ENCODE data around the gene NDUFS6. TPM values are rescaled to one million over a fixed set of nuclear protein-coding genes. Genes with fewer than 3 reads are reported as not detected.
"Not testable (repeated sequence)": the region's sequence is repeated elsewhere in the genome, so short reads cannot be mapped to it uniquely, and the experiment has no call there.

The NDUFS6 gene
- total RNA-seq, 2 experiments from 2014 or later: 35.2 to 37.5 TPM

DNA sequence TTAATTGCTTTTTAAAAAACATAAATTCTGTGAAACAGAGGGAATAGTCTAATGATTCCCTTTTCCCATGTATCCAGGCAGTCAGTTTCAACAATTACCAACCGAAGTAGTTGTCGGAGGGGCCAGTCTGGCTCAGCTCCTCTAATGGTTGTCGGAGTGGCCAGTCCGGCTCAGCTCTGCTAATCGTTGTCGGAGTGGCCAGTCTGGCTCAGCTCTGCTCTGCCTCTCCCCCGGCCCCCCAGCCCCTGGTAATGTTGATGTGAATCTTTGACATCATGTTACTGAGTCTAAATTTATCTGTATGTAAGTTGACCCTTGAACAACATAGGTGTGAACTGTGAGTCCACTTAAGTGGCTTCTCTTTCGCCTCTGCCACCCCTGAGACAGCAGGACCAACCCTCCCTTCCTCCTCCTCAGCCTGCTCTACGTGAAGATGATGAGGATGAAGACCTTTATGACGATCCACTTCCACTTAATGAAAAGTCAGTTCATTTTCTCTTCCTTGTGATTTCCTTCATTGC lies 9.4 kb downstream of the NDUFS6 start:
- H3K27me3 Mint-ChIP-seq: no peaks in the 10 kb centered on the region
- H3K9me3 Mint-ChIP-seq (ENCODE audit: low read depth): no peaks in the 10 kb centered on the region
- H3K4me3 Mint-ChIP-seq: no peak overlapping the region
- ATAC-seq (no peak), DNase-seq (no peak)
- H3K36me3 Mint-ChIP-seq: peaks cover 39% of the 10 kb centered on the region
- CTCF ChIA-PET: interaction anchor here (1.1 kb wide), 1 partner anchor 8 kb away, joined by 3 read pairs; no protein-coding TSS in a partner anchor
- H3K27ac Mint-ChIP-seq: no peak overlapping the region
- peaks cover 19% of the 10 kb centered on the region for H3K4me1 Mint-ChIP-seq

GRCh38 chr5:1814183-1815020 lies 13.2 kb downstream of the NDUFS6 start:
- H3K9me3 Mint-ChIP-seq (ENCODE audit: low read depth): no peaks in the 10 kb centered on the region
- CTCF ChIA-PET: no interaction called here
- DNase-seq (no peak), ATAC-seq (no peak)
- H3K36me3 Mint-ChIP-seq: peaks cover 45% of the 10 kb centered on the region
- H3K27me3 Mint-ChIP-seq: no peaks in the 10 kb centered on the region
- peaks cover 20% of the 10 kb centered on the region for H3K4me1 Mint-ChIP-seq
- no peak overlapping the region for H3K27ac Mint-ChIP-seq
- H3K4me3 Mint-ChIP-seq: no peak overlapping the region

- ATAC-seq (no peak), DNase-seq (no peak)
- H3K4me1 Mint-ChIP-seq: peaks cover 20% of the 10 kb centered on the region
- no peaks in the 10 kb centered on the region for H3K27me3 Mint-ChIP-seq
- no peaks in the 10 kb centered on the region for H3K9me3 Mint-ChIP-seq (ENCODE audit: low read depth)
- H3K27ac Mint-ChIP-seq: no peak overlapping the region
- CTCF ChIA-PET: no interaction called here
- no peak overlapping the region for H3K4me3 Mint-ChIP-seq
- H3K36me3 Mint-ChIP-seq: peaks cover 49% of the 10 kb centered on the region
Observed at GRCh38 chr5:1815071-1815786, 14.0 kb downstream of the NDUFS6 start.

DNA sequence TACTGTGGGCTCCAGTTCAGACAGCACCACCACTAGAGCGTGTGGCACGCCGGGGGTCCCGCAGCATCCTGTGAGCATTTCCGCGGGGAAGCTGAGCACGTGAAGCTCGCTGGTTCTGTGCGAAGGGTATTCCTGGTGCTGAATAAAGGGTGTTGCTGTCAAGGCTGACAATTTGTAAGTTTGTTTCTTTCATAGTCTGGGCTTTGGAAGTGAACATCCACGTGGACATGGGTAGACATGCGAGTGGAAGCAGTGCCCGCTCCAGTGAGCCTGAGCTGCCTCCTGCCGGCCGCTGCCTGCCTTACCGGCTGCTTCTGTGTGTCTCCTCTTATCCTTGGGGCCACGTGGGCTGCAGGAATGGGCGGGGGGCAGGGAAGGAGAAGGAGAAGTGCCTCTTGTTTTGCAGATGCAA lies 14.7 kb downstream of the NDUFS6 start:
- no peak for DNase-seq
- Mint-ChIP-seq H3K4me3 (no peak overlapping the region), H3K9me3 (ENCODE audit: low read depth) (no peaks in the 10 kb centered on the region), H3K27ac (no peak overlapping the region), H3K27me3 (no peaks in the 10 kb centered on the region), H3K4me1 (peaks cover 20% of the 10 kb centered on the region), H3K36me3 (peaks cover 47% of the 10 kb centered on the region)
- ATAC-seq: no peak
- CTCF ChIA-PET: no interaction called here

DNA sequence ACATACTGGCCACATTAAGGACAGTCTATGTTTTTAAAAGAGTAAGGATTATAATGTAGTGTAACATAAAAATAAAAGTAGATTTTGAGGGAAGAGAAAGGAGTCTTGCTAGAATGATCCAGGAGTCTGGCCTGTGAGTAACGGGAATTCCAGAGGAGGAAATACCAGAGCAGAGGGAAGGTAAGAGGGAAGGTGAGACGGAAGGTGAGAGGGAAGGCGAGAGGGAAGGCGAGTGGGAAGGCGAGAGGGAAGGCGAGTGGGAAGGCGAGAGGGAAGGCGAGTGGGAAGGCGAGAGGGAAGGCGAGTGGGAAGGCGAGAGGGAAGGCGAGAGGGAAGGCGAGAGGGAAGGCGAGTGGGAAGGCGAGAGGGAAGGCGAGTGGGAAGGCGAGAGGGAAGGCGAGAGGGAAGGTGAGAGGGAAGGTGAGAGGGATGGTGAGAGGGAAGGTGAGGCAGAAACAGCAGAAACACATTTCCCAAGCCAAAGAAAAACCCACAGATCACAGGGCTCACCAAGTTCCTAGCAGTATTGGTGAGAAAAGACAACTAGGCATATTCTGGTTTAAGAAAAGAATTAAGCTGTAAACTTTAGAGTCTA lies 15.4 kb downstream of the NDUFS6 start:
- H3K36me3 Mint-ChIP-seq: peaks cover 50% of the 10 kb centered on the region
- H3K27me3 Mint-ChIP-seq: not testable (repeated sequence)

GRCh38 chr5:1817261-1818043 lies 16.2 kb downstream of the NDUFS6 start:
- no peak for ATAC-seq
- no peak overlapping the region for H3K27ac Mint-ChIP-seq
- CTCF ChIA-PET: no interaction called here

More for the DNA sequence above, 15.4 kb downstream of the NDUFS6 start:
- DNase-seq; ATAC-seq; H3K27ac Mint-ChIP-seq; CTCF ChIA-PET; H3K9me3 Mint-ChIP-seq (ENCODE audit: low read depth); H3K4me3 Mint-ChIP-seq: not testable (repeated sequence)
- peaks cover 20% of the 10 kb centered on the region for H3K4me1 Mint-ChIP-seq

DNA sequence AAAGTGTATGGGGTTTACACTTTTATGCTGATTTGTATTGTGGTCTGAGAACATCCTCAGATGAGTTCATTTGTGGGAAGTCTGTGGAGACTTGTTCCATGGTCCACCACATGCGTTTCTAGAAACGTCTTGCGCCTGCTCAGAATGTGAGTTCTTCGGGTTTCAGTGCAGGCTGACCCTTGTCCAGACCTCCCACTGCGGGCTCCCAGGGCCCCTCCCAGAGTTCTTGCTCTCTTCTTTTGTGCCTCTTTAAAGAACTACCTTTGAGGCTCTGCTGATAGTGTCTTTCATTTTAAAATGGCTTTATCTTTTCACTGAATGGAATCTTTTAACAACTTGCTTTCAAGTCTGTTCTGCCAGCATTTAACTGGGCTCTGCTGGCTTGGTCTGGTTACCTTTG lies 17.6 kb downstream of the NDUFS6 start:
- peaks cover 20% of the 10 kb centered on the region for H3K4me1 Mint-ChIP-seq
- H3K36me3 Mint-ChIP-seq: peaks cover 44% of the 10 kb centered on the region
- H3K27me3 Mint-ChIP-seq: no peaks in the 10 kb centered on the region
- no peak overlapping the region for H3K4me3 Mint-ChIP-seq
- H3K9me3 Mint-ChIP-seq (ENCODE audit: low read depth): no peaks in the 10 kb centered on the region
- DNase-seq: no peak
- no peak overlapping the region for H3K27ac Mint-ChIP-seq
- CTCF ChIA-PET: no interaction called here
- ATAC-seq: no peak

More at GRCh38 chr5:1817261-1818043, 16.2 kb downstream of the NDUFS6 start:
- H3K4me3 Mint-ChIP-seq: no peak overlapping the region
- peaks cover 46% of the 10 kb centered on the region for H3K36me3 Mint-ChIP-seq
- H3K4me1 Mint-ChIP-seq: peaks cover 20% of the 10 kb centered on the region
- no peaks in the 10 kb centered on the region for H3K27me3 Mint-ChIP-seq
- no peak for DNase-seq
- H3K9me3 Mint-ChIP-seq (ENCODE audit: low read depth): no peaks in the 10 kb centered on the region

GRCh38 chr5:1819458-1819857 lies 18.3 kb downstream of the NDUFS6 start:
- H3K27me3 Mint-ChIP-seq: no peaks in the 10 kb centered on the region
- H3K36me3 Mint-ChIP-seq: peaks cover 42% of the 10 kb centered on the region
- H3K4me1 Mint-ChIP-seq: peaks cover 20% of the 10 kb centered on the region
- no peak overlapping the region for H3K27ac Mint-ChIP-seq
- CTCF ChIA-PET: interaction anchor here (0.9 kb wide), 1 partner anchor 81 kb away, joined by 3 read pairs; no protein-coding TSS in a partner anchor
- no peaks in the 10 kb centered on the region for H3K9me3 Mint-ChIP-seq (ENCODE audit: low read depth)
- DNase-seq (no peak), ATAC-seq (no peak)
- H3K4me3 Mint-ChIP-seq: no peak overlapping the region

DNA sequence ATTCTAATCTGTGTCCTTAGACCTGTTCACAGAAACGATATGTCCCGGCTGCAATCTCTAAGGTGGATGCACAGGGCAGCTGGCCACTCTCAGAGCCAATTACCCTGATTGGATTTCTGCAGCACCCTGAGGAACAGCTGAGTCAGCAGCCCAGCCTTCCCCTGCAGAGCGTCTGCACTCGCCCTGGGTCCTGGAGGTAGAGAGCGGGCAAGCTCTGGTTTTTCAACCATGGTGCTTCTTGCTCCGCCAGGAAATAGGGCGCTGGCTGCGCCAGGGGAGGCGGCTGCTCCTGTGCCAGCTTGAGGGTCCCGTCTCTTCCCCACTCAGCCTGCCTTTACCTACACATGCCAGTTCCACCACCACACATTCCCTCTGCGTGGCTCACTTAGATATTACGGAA lies 19.2 kb downstream of the NDUFS6 start:
- Mint-ChIP-seq H3K27ac (no peak overlapping the region), H3K4me3 (no peak overlapping the region), H3K27me3 (no peaks in the 10 kb centered on the region), H3K9me3 (ENCODE audit: low read depth) (no peaks in the 10 kb centered on the region), H3K36me3 (peaks cover 40% of the 10 kb centered on the region), H3K4me1 (peaks cover 20% of the 10 kb centered on the region)
- ATAC-seq (no peak), DNase-seq (no peak)
- CTCF ChIA-PET: no interaction called here

DNA sequence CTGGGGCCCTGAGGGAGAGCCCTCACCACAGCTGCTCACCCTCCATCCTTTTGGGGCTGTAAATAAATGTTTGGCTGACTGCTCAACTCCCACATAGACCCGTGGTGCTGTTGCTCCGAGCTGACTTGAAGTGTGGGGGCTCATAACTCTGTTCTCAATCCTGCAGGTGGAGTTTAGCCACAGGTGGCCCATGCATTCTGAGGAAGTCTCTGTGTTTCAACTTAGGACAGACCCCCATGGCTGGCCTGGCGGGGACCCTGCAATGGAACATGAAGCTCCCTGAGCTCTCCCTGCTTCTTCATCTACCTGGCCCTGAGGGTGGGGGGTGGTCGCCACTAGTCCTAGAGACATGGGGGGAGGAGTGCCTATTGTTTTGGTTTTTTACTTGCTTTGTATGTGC lies 19.7 kb downstream of the NDUFS6 start:
- Mint-ChIP-seq H3K4me3 (no peak overlapping the region), H3K36me3 (peaks cover 35% of the 10 kb centered on the region), H3K27ac (no peak overlapping the region), H3K9me3 (ENCODE audit: low read depth) (no peaks in the 10 kb centered on the region), H3K4me1 (peaks cover 20% of the 10 kb centered on the region), H3K27me3 (no peaks in the 10 kb centered on the region)
- DNase-seq: no peak
- no peak for ATAC-seq
- CTCF ChIA-PET: no interaction called here

- CTCF ChIA-PET: no interaction called here
- H3K27me3 Mint-ChIP-seq: no peaks in the 10 kb centered on the region
- DNase-seq: no peak
- peaks cover 20% of the 10 kb centered on the region for H3K4me1 Mint-ChIP-seq
- H3K9me3 Mint-ChIP-seq (ENCODE audit: low read depth): no peaks in the 10 kb centered on the region
- no peak overlapping the region for H3K27ac Mint-ChIP-seq
- H3K4me3 Mint-ChIP-seq: no peak overlapping the region
- H3K36me3 Mint-ChIP-seq: peaks cover 28% of the 10 kb centered on the region
- ATAC-seq: no peak
Observed at GRCh38 chr5:1821862-1822261, 20.7 kb downstream of the NDUFS6 start.

DNA sequence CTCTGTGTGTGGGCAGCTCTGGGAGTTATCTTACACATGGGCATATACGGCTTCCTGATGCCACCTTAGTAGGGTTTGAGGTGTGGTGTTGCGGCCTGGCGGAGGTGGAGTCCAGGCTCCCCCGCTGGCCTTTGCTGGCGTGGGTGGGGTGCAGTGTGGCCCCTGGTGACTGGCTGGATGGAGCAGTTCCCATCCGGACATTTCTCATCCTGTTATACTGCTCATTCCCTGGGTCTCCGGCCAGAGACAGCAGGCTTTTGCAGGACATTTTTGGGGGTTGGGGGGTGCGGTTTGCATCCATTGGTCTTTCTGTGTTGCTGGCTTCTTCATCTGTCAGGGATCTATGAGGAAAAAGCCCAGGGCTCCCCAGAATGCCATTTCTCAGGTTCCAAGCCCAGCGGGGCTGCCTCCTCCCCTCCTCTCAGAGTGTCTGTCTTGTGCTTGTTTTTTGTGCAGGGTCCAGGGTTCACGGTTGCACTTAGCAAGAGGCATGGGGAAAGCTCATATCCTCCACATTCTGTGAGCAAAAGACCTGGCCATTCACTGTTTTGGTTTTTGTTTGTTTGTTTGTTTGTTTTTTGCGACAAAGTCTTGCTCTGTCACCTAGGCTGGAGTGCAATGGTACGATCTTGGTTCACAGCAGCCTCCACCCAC lies 22.3 kb downstream of the NDUFS6 start:
- peaks cover 7% of the 10 kb centered on the region for H3K4me1 Mint-ChIP-seq
- no peaks in the 10 kb centered on the region for H3K27me3 Mint-ChIP-seq
- H3K36me3 Mint-ChIP-seq: peaks cover 22% of the 10 kb centered on the region
- no peak for DNase-seq
- no peak for ATAC-seq
- H3K27ac Mint-ChIP-seq: no peak overlapping the region
- H3K9me3 Mint-ChIP-seq (ENCODE audit: low read depth): no peaks in the 10 kb centered on the region
- no peak overlapping the region for H3K4me3 Mint-ChIP-seq
- CTCF ChIA-PET: no interaction called here
